ENCODE measurements around the gene SLC22A3. TPM values are rescaled to one million over a fixed set of nuclear protein-coding genes. Genes with fewer than 3 reads are reported as not detected.

SLC22A3 gene
- total RNA-seq, 4 donors from 2014 or later: 11.8 to 31.0 (median 22.3) TPM

GRCh38 chr6:160455081-160455480, 106.9 kb downstream of the SLC22A3 start:
- TF ChIP-seq EP300 (IDR thresholded peaks at IDR 0.05) (no peak), POLR2AphosphoS5 (IDR thresholded peaks at IDR 0.05) (no peak), POLR2A (IDR thresholded peaks at IDR 0.05) (no peak)
- TF ChIP-seq, protein P1, sequence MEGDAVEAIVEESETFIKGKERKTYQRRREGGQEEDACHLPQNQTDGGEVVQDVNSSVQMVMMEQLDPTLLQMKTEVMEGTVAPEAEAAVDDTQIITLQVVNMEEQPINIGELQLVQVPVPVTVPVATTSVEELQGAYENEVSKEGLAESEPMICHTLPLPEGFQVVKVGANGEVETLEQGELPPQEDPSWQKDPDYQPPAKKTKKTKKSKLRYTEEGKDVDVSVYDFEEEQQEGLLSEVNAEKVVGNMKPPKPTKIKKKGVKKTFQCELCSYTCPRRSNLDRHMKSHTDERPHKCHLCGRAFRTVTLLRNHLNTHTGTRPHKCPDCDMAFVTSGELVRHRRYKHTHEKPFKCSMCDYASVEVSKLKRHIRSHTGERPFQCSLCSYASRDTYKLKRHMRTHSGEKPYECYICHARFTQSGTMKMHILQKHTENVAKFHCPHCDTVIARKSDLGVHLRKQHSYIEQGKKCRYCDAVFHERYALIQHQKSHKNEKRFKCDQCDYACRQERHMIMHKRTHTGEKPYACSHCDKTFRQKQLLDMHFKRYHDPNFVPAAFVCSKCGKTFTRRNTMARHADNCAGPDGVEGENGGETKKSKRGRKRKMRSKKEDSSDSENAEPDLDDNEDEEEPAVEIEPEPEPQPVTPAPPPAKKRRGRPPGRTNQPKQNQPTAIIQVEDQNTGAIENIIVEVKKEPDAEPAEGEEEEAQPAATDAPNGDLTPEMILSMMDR (IDR thresholded peaks at IDR 0.05): no peak
- peaks cover 0 to 2% of the 10 kb centered on the region in 2 donors for H3K36me3 ChIP-seq
- H3K4me1 ChIP-seq: peaks cover 0 to 17% (median 4%) of the 10 kb centered on the region in 3 donors
- no peaks in the 10 kb centered on the region for H3K27me3 ChIP-seq
- peak overlapping the region; percentile 27 to 74 (median 66) for H3K27ac ChIP-seq
- WGBS, 2 donors (ENCODE audit: low coverage in 1 of 2): 38 to 39% methylated on average over 6 of the region's 6 CpGs
- no peak for ATAC-seq
- H3K4me3 ChIP-seq: no peak overlapping the region
- H3K9me3 ChIP-seq: no peaks in the 10 kb centered on the region

DNA sequence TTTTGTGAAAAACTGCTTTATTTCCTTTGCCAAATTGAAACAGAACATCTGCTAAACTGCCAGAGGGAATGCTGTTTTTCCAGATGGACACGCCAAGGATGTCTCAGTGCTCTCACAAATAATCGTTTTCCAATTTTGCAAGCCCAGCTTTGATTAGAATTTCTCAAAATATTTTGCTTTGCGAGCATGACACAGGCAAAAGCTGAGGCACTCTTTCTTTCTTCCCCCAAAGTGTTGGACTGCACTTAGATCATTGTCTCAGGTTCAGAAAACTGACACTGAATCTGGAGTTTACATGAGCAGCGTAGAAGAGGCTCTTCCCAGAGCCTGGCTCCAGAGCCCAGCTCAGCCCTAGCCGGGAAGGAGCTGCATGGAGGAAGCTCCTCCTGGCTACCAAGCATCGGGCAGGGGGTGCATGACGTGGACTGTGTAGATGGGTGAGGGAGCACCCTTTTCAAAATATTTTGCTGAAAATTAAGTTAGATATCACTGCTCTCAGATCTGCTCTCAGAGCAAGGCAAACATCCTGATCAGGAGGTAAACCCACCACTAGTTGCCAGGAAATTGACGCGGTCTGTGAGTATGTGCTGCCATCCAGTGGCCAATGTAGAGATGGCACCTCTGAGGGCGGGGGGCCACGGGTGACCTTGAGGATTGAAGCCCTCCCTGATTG, 107.5 kb downstream of the SLC22A3 start:
- TF ChIP-seq, protein P1 (IDR thresholded peaks at IDR 0.05): peak; percentile 95 to 98 (median 97)
- TF ChIP-seq POLR2AphosphoS5 (IDR thresholded peaks at IDR 0.05): peak; percentile 47
- TF ChIP-seq POLR2A (IDR thresholded peaks at IDR 0.05): no peak

DNA sequence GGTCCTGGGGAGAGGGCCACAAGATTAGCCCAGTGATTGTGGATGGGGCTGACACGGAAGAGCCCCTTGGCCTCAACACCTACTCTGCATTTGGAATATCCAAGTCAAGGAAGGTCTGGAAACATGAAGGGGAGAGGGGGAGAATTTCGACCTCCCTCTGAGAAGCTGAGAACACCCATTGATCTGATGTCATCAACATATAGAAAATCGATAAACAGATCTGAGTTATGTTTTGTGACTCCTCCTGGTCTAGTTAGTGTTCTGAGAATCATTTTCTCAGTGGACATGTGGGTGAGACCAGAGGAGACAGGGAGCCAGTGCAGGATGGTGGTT, 108.0 kb downstream of the SLC22A3 start:
- WGBS, 2 donors (ENCODE audit: low coverage in 1 of 2): 27 to 55% methylated on average over 2 to 3 of the region's 3 CpGs
- TF ChIP-seq, protein P1 (IDR thresholded peaks at IDR 0.05): no peak
- TF ChIP-seq POLR2AphosphoS5 (IDR thresholded peaks at IDR 0.05): no peak
- TF ChIP-seq EP300 (IDR thresholded peaks at IDR 0.05): no peak
- no peak for TF ChIP-seq POLR2A (IDR thresholded peaks at IDR 0.05)
- H3K27ac ChIP-seq: peak overlapping the region in 3 of 4 donors; percentile 65 to 74 (median 68)

More for the DNA sequence above, 107.5 kb downstream of the SLC22A3 start:
- no peaks in the 10 kb centered on the region for H3K36me3 ChIP-seq
- no peaks in the 10 kb centered on the region for H3K27me3 ChIP-seq
- H3K4me3 ChIP-seq: peak overlapping the region; percentile 11 to 34
- WGBS, 2 donors (ENCODE audit: low coverage in 1 of 2): 14 to 19% methylated on average over 5 to 7 of the region's 11 CpGs
- no peaks in the 10 kb centered on the region for H3K9me3 ChIP-seq
- H3K27ac ChIP-seq: peak overlapping the region; percentile 27 to 74 (median 66)
- peak; percentile 76 for ATAC-seq
- H3K4me1 ChIP-seq: peaks cover 0 to 17% (median 4%) of the 10 kb centered on the region in 3 donors

GRCh38 chr6:160457823-160458222, 109.6 kb downstream of the SLC22A3 start:
- Histone ChIP-seq H3K4me1 (peaks cover 0 to 17% (median 4%) of the 10 kb centered on the region in 3 donors), H3K4me3 (no peak overlapping the region), H3K27ac (no peak overlapping the region), H3K36me3 (no peaks in the 10 kb centered on the region), H3K9me3 (no peaks in the 10 kb centered on the region), H3K27me3 (no peaks in the 10 kb centered on the region)
- ATAC-seq: no peak
- TF ChIP-seq POLR2A (IDR thresholded peaks at IDR 0.05) (no peak), EP300 (IDR thresholded peaks at IDR 0.05) (no peak), POLR2AphosphoS5 (IDR thresholded peaks at IDR 0.05) (no peak)
- TF ChIP-seq, protein P1 (IDR thresholded peaks at IDR 0.05): no peak
- WGBS, 2 donors (ENCODE audit: low coverage in 1 of 2): 40 to 52% methylated on average over 3 to 4 of the region's 4 CpGs

More for the DNA sequence above, 108.0 kb downstream of the SLC22A3 start:
- H3K4me3 ChIP-seq: peak overlapping the region in 1 of 2 donors; percentile 34
- H3K36me3 ChIP-seq: no peaks in the 10 kb centered on the region
- H3K9me3 ChIP-seq: no peaks in the 10 kb centered on the region
- H3K4me1 ChIP-seq: peaks cover 0 to 17% (median 4%) of the 10 kb centered on the region in 3 donors
- H3K27me3 ChIP-seq: no peaks in the 10 kb centered on the region
- no peak for ATAC-seq

- Histone ChIP-seq H3K27me3 (no peaks in the 10 kb centered on the region), H3K4me3 (no peak overlapping the region), H3K4me1 (no peaks in the 10 kb centered on the region), H3K36me3 (no peaks in the 10 kb centered on the region), H3K9me3 (no peaks in the 10 kb centered on the region), H3K27ac (no peak overlapping the region)
- WGBS, 2 donors (ENCODE audit: low coverage in 1 of 2): 71 to 75% methylated on average over 1 to 2 of the region's 3 CpGs
- no peak for ATAC-seq
- TF ChIP-seq POLR2AphosphoS5 (IDR thresholded peaks at IDR 0.05) (no peak), EP300 (IDR thresholded peaks at IDR 0.05) (no peak), POLR2A (IDR thresholded peaks at IDR 0.05) (no peak)
- TF ChIP-seq, protein P1 (IDR thresholded peaks at IDR 0.05): no peak
Measured at GRCh38 chr6:160461641-160462040, 113.5 kb downstream of the SLC22A3 start.

All from gastroesophageal sphincter (tissue), 4 donors.